Mammary epithelial cell (primary cell): Measurements from ENCODE around the gene TMED4.

ENCODE experiments used
- EZH2 ChIP-seq: IDR thresholded peaks from 2 replicates; pipeline ENCODE4 v1.6.1; 2012; ENCODE audit warnings: low read length, inconsistent platforms, borderline replicate concordance
- TF ChIP-seq, protein P1 (sequence below), 2 donors: IDR thresholded peaks in 1 of 2; conservative IDR thresholded peaks in 1 of 2; 2 replicates each; pipeline ENCODE4 v1.5.1; 2011 to 2012; ENCODE audit warnings: inconsistent platforms in 2 of 2, low read length in 2 of 2, mild to moderate bottlenecking in 2 of 2, control low read depth in 1 of 2, low read depth in 1 of 2; ENCODE audit not compliant: insufficient read depth in 1 of 2; ENCODE audit errors: extremely low read depth in 1 of 2

DNA sequence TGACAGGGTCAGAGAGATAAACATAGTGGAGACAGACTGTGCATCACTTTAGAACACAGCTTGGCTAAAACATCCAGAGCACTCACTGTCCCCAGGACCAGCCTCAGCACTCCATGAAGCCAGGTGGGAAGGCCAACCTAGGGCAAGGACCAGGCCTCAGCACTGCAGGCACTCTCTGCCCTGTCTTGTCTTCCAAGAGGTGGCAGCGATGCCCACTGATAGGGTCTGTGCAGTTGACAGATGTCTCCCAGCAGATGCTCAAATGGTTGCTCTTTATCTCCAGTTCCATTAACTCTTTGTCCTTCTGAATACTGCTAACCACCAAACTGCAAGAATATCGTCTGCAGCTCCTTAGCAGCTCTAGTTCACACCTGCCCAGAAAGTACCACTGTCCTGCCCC, 17.4 kb downstream of the TMED4 start:
- TF ChIP-seq, protein P1, sequence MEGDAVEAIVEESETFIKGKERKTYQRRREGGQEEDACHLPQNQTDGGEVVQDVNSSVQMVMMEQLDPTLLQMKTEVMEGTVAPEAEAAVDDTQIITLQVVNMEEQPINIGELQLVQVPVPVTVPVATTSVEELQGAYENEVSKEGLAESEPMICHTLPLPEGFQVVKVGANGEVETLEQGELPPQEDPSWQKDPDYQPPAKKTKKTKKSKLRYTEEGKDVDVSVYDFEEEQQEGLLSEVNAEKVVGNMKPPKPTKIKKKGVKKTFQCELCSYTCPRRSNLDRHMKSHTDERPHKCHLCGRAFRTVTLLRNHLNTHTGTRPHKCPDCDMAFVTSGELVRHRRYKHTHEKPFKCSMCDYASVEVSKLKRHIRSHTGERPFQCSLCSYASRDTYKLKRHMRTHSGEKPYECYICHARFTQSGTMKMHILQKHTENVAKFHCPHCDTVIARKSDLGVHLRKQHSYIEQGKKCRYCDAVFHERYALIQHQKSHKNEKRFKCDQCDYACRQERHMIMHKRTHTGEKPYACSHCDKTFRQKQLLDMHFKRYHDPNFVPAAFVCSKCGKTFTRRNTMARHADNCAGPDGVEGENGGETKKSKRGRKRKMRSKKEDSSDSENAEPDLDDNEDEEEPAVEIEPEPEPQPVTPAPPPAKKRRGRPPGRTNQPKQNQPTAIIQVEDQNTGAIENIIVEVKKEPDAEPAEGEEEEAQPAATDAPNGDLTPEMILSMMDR (conservative IDR thresholded peaks at IDR 0.05 in 1 of 2, IDR thresholded peaks at IDR 0.05 in 1 of 2; ENCODE audit: extremely low read depth in 1 of 2, insufficient read depth in 1 of 2, low read depth in 1 of 2, low read length in 2 of 2), result no peak
- no peak for TF ChIP-seq EZH2
